ENCODE measurements around the gene OR2D3.
"Not testable (repeated sequence)": the region's sequence is repeated elsewhere in the genome, so short reads cannot be mapped to it uniquely, and the experiment has no call there.

The OR2D3 gene

GRCh38 chr11:6928916-6929315 lies 8.1 kb downstream of the OR2D3 start:
- no peak for DNase-seq

- no peak for DNase-seq
Measured at GRCh38 chr11:6931146-6931713, 10.4 kb downstream of the OR2D3 start.

- DNase-seq, result no peak
Measured at GRCh38 chr11:6932145-6932544, 11.3 kb downstream of the OR2D3 start.

- DNase-seq, result no peak
Measured at GRCh38 chr11:6941970-6942369, 21.2 kb downstream of the OR2D3 start.

- no peak for DNase-seq
Measured at GRCh38 chr11:6943131-6943530, 22.3 kb downstream of the OR2D3 start.

- DNase-seq, result not testable (repeated sequence)
Measured at GRCh38 chr11:6954248-6954647, 33.4 kb downstream of the OR2D3 start.

GRCh38 chr11:6962141-6962540 lies 41.3 kb downstream of the OR2D3 start:
- no peak for DNase-seq

GRCh38 chr11:6962673-6963072 lies 41.9 kb downstream of the OR2D3 start:
- DNase-seq, result no peak

- no peak for DNase-seq
Measured at GRCh38 chr11:6968816-6969215, 48.0 kb downstream of the OR2D3 start.

GRCh38 chr11:6969854-6970253 lies 49.1 kb downstream of the OR2D3 start:
- not testable (repeated sequence) for DNase-seq
